GM18951 (cell line): ENCODE results near the gene UGCG.
A peak's percentile ranks its signal among the peaks of the same experiment; 100 is the strongest.

ENCODE experiments used
- POLR2A ChIP-seq: IDR thresholded peaks from 4 replicates; pipeline ENCODE4 v1.6.1; 2011; ENCODE audit warnings: mild to moderate bottlenecking; ENCODE audit not compliant: insufficient read length, insufficient read depth; ENCODE audit errors: extremely low read depth
- in situ Hi-C: fragments of 300-500 bp; cut with MboI; formaldehyde crosslinking; loops from one replicate; pipeline ENCODE4 v1.12.0; 2022; ENCODE audit warnings: low sequenced_read_pairs, mixed read lengths, inconsistent platforms; ENCODE audit not compliant: unreplicated experiment

Gene UGCG

GRCh38 chr9:111975709-111976108, 79.1 kb downstream of the UGCG start:
- TF ChIP-seq POLR2A, result no peak
- in situ Hi-C loops, result no loop called here

GRCh38 chr9:111978616-111979015, 82.0 kb downstream of the UGCG start:
- no peak for TF ChIP-seq POLR2A
- in situ Hi-C loops, result no loop called here

GRCh38 chr9:111979561-111979960, 82.9 kb downstream of the UGCG start:
- TF ChIP-seq POLR2A, result no peak
- in situ Hi-C loops, result no loop called here

- in situ Hi-C loops, result no loop called here
- TF ChIP-seq POLR2A, result no peak
These were observed 83.8 kb downstream of the UGCG start for GRCh38 chr9:111980398-111980797.

- peak; percentile 36 for TF ChIP-seq POLR2A
- in situ Hi-C loops, result no loop called here
These were observed 86.9 kb downstream of the UGCG start for GRCh38 chr9:111983484-111983908.

- TF ChIP-seq POLR2A, result no peak
- in situ Hi-C loops, result no loop called here
These were observed 87.6 kb downstream of the UGCG start for GRCh38 chr9:111984086-111984802.
